ENCODE measurements around the gene LDLRAD3.

DNA sequence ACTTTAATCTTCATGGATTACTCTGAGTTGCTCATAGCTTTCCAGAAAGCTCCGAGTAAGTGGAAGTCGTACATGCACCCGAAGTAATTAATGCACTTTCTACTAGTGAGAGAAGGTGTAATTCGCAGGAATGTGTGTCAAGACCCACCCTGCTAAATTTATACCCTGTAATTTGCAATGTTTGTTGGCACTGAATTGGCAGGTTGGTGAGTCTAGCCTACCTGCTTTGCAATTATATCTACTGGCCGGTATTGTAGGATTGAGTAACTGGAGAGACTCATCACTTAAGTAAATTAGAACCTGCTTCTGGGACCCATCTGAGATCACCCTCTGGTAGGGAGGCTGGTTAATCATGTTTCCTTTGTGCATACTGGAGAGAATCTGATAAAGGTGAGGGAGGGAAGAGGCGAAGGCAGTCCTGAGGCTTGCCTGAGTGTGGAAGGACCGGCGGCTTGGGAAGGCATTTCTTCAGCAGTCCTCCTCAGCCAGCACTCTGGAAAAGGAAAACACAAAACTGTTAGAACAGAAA lies 63.3 kb downstream of the LDLRAD3 start:
- TF ChIP-seq, protein P1, sequence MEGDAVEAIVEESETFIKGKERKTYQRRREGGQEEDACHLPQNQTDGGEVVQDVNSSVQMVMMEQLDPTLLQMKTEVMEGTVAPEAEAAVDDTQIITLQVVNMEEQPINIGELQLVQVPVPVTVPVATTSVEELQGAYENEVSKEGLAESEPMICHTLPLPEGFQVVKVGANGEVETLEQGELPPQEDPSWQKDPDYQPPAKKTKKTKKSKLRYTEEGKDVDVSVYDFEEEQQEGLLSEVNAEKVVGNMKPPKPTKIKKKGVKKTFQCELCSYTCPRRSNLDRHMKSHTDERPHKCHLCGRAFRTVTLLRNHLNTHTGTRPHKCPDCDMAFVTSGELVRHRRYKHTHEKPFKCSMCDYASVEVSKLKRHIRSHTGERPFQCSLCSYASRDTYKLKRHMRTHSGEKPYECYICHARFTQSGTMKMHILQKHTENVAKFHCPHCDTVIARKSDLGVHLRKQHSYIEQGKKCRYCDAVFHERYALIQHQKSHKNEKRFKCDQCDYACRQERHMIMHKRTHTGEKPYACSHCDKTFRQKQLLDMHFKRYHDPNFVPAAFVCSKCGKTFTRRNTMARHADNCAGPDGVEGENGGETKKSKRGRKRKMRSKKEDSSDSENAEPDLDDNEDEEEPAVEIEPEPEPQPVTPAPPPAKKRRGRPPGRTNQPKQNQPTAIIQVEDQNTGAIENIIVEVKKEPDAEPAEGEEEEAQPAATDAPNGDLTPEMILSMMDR (IDR thresholded peaks at IDR 0.05), result no peak
- no peak for TF ChIP-seq POLR2AphosphoS5 (IDR thresholded peaks at IDR 0.05; ENCODE audit: low read depth, low read length)
- TF ChIP-seq, protein P2, sequence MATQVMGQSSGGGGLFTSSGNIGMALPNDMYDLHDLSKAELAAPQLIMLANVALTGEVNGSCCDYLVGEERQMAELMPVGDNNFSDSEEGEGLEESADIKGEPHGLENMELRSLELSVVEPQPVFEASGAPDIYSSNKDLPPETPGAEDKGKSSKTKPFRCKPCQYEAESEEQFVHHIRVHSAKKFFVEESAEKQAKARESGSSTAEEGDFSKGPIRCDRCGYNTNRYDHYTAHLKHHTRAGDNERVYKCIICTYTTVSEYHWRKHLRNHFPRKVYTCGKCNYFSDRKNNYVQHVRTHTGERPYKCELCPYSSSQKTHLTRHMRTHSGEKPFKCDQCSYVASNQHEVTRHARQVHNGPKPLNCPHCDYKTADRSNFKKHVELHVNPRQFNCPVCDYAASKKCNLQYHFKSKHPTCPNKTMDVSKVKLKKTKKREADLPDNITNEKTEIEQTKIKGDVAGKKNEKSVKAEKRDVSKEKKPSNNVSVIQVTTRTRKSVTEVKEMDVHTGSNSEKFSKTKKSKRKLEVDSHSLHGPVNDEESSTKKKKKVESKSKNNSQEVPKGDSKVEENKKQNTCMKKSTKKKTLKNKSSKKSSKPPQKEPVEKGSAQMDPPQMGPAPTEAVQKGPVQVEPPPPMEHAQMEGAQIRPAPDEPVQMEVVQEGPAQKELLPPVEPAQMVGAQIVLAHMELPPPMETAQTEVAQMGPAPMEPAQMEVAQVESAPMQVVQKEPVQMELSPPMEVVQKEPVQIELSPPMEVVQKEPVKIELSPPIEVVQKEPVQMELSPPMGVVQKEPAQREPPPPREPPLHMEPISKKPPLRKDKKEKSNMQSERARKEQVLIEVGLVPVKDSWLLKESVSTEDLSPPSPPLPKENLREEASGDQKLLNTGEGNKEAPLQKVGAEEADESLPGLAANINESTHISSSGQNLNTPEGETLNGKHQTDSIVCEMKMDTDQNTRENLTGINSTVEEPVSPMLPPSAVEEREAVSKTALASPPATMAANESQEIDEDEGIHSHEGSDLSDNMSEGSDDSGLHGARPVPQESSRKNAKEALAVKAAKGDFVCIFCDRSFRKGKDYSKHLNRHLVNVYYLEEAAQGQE (IDR thresholded peaks at IDR 0.05; ENCODE audit: insufficient read depth in 1 of 2, low read depth in 2 of 2, low read length in 1 of 2), result no peak

Data from Panc1 (cell line).